Peyer's patch (tissue), 4 donors: ENCODE data around the gene VANGL2.

Experiments used
- CTCF ChIP-seq, 6 experiments: fragments of 450-650 bp in 4 of 6; fragments of 200-600 bp in 2 of 6; sonication (generic) in 1 of 6; IDR thresholded peaks; one replicate each; pipeline ENCODE4 v1.5.1; 2017 to 2019; ENCODE audit warnings: antibody characterized with exemption in 6 of 6, mild to moderate bottlenecking in 3 of 6, moderate library complexity in 1 of 6
- POLR2A ChIP-seq, 2 donors: fragments of 450-650 bp; IDR thresholded peaks; one replicate each; pipeline ENCODE4 v1.5.1; 2017; ENCODE audit warnings: antibody characterized with exemption in 2 of 2, mild to moderate bottlenecking in 2 of 2, moderate library complexity in 2 of 2

DNA sequence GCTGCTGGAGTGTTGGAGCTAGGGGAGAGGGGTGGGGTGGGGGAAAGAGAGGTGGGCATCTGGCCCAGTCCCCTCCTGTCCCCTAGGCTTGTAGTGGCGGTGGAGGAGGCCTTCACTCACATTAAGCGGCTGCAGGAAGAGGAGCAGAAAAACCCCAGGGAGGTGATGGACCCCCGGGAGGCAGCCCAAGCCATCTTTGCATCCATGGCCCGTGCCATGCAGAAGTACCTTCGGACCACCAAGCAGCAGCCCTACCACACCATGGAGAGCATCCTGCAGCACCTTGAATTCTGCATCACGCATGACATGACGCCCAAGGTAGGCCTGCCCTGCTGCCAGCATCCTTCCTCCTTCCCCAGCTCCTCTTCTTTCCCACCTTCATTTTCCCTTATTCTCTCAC, 23.6 kb downstream of the VANGL2 start:
- no peak for TF ChIP-seq CTCF (IDR thresholded peaks at IDR 0.05)
- no peak for TF ChIP-seq POLR2A (IDR thresholded peaks at IDR 0.05)
